ENCODE measurements around the gene LCE2A. TPM values are rescaled to one million over a fixed set of nuclear protein-coding genes. Genes with fewer than 3 reads are reported as not detected.
"Not testable (repeated sequence)": the region's sequence is repeated elsewhere in the genome, so short reads cannot be mapped to it uniquely, and the experiment has no call there.

LCE2A gene
- total RNA-seq, 1 donor from 2014 or later = not detected

- FAIRE-seq (no peak), DNase-seq (ENCODE audit: low read depth) (no peak)
- no peaks in the 10 kb centered on the region for H3K36me3 ChIP-seq (ENCODE audit: insufficient read depth, low read length)
- TF ChIP-seq CTCF (IDR thresholded peaks at IDR 0.05; ENCODE audit: insufficient read depth, low read depth, low read length) = no peak
- TF ChIP-seq EZH2 (IDR thresholded peaks at IDR 0.05; ENCODE audit: insufficient read depth, low read length) = no peak
- Mint-ChIP-seq H3K9me3 (ENCODE audit: unreplicated experiment) (peaks cover 2% of the 10 kb centered on the region), H3K4me3 (ENCODE audit: unreplicated experiment) (no peak overlapping the region), H3K36me3 (ENCODE audit: low read depth, unreplicated experiment) (no peaks in the 10 kb centered on the region), H3K27me3 (ENCODE audit: low read depth, unreplicated experiment) (peaks cover 20% of the 10 kb centered on the region), H3K27ac (ENCODE audit: unreplicated experiment) (no peak overlapping the region), H3K4me1 (ENCODE audit: low read depth, unreplicated experiment) (no peaks in the 10 kb centered on the region)
- H3K4me3 ChIP-seq (ENCODE audit: insufficient read depth, low read depth, low read length) = no peak overlapping the region
- H4K20me1 ChIP-seq (ENCODE audit: insufficient read depth, low read length) = no peaks in the 10 kb centered on the region
- no peak overlapping the region for H3K4me2 ChIP-seq (ENCODE audit: low read length)
- no peaks in the 10 kb centered on the region for H3K4me1 ChIP-seq (ENCODE audit: insufficient read depth, low read length)
- no peak overlapping the region for H3K9ac ChIP-seq (ENCODE audit: low read length)
- H3K79me2 ChIP-seq (ENCODE audit: insufficient read depth, low read length) = no peaks in the 10 kb centered on the region
- H3K27me3 ChIP-seq (ENCODE audit: insufficient read depth, low read length) = no peaks in the 10 kb centered on the region
- no peak overlapping the region for H3K27ac ChIP-seq (ENCODE audit: low read depth, low read length)
- no peak overlapping the region for H2AFZ ChIP-seq (ENCODE audit: low read depth, low read length)
- H3K9me3 ChIP-seq (ENCODE audit: insufficient read depth, low read depth, low read length) = no peaks in the 10 kb centered on the region
Observed at GRCh38 chr1:152667648-152668047, 30.5 kb upstream of the LCE2A start.

GRCh38 chr1:152673016-152673415, 25.1 kb upstream of the LCE2A start:
- Mint-ChIP-seq H3K36me3 (ENCODE audit: low read depth, unreplicated experiment) (no peaks in the 10 kb centered on the region), H3K4me3 (ENCODE audit: unreplicated experiment) (no peak overlapping the region), H3K27ac (ENCODE audit: unreplicated experiment) (no peak overlapping the region), H3K9me3 (ENCODE audit: unreplicated experiment) (no peaks in the 10 kb centered on the region), H3K4me1 (ENCODE audit: low read depth, unreplicated experiment) (no peaks in the 10 kb centered on the region), H3K27me3 (ENCODE audit: low read depth, unreplicated experiment) (peaks cover 14% of the 10 kb centered on the region)
- Histone ChIP-seq H2AFZ (ENCODE audit: low read depth, low read length) (no peak overlapping the region), H4K20me1 (ENCODE audit: insufficient read depth, low read length) (no peaks in the 10 kb centered on the region), H3K9ac (ENCODE audit: low read length) (no peak overlapping the region), H3K27ac (ENCODE audit: low read depth, low read length) (no peak overlapping the region), H3K4me2 (ENCODE audit: low read length) (no peak overlapping the region), H3K9me3 (ENCODE audit: insufficient read depth, low read depth, low read length) (no peaks in the 10 kb centered on the region), H3K79me2 (ENCODE audit: insufficient read depth, low read length) (no peaks in the 10 kb centered on the region), H3K36me3 (ENCODE audit: insufficient read depth, low read length) (no peaks in the 10 kb centered on the region), H3K4me3 (ENCODE audit: insufficient read depth, low read depth, low read length) (no peak overlapping the region), H3K4me1 (ENCODE audit: insufficient read depth, low read length) (no peaks in the 10 kb centered on the region), H3K27me3 (ENCODE audit: insufficient read depth, low read length) (no peaks in the 10 kb centered on the region)
- DNase-seq (ENCODE audit: low read depth) (no peak), FAIRE-seq (no peak)
- TF ChIP-seq CTCF (IDR thresholded peaks at IDR 0.05; ENCODE audit: insufficient read depth, low read depth, low read length) = no peak
- no peak for TF ChIP-seq EZH2 (IDR thresholded peaks at IDR 0.05; ENCODE audit: insufficient read depth, low read length)

GRCh38 chr1:152674983-152675382, 23.2 kb upstream of the LCE2A start, which contains the start of gene LCE2C:
Gene LCE2C, plus strand, starts transcription at chr1:152675279. Its CDS starts 737 bp downstream, at chr1:152676016.
- H3K9ac ChIP-seq (ENCODE audit: low read length); H3K27me3 ChIP-seq (ENCODE audit: insufficient read depth, low read length); H3K79me2 ChIP-seq (ENCODE audit: insufficient read depth, low read length); H3K9me3 ChIP-seq (ENCODE audit: insufficient read depth, low read depth, low read length); H3K4me3 Mint-ChIP-seq (ENCODE audit: unreplicated experiment); H3K27ac ChIP-seq (ENCODE audit: low read depth, low read length); FAIRE-seq; H3K27ac Mint-ChIP-seq (ENCODE audit: unreplicated experiment); H3K4me3 ChIP-seq (ENCODE audit: insufficient read depth, low read depth, low read length); H2AFZ ChIP-seq (ENCODE audit: low read depth, low read length); H3K36me3 ChIP-seq (ENCODE audit: insufficient read depth, low read length); H3K36me3 Mint-ChIP-seq (ENCODE audit: low read depth, unreplicated experiment); H3K9me3 Mint-ChIP-seq (ENCODE audit: unreplicated experiment); H3K4me1 ChIP-seq (ENCODE audit: insufficient read depth, low read length); H3K4me1 Mint-ChIP-seq (ENCODE audit: low read depth, unreplicated experiment); DNase-seq (ENCODE audit: low read depth); H3K4me2 ChIP-seq (ENCODE audit: low read length); H4K20me1 ChIP-seq (ENCODE audit: insufficient read depth, low read length): not testable (repeated sequence)
- peaks cover 18% of the 10 kb centered on the region for H3K27me3 Mint-ChIP-seq (ENCODE audit: low read depth, unreplicated experiment)
